GM19025 (cell line): ENCODE results near the gene NINJ2.

Source experiments
- ATAC-seq: cut with Tn5 transposase; IDR thresholded peaks from one replicate; pipeline ENCODE4 v1.9.1; 2021; ENCODE audit warnings: mild to moderate bottlenecking, low read depth, moderate library complexity; ENCODE audit not compliant: unreplicated experiment

Gene NINJ2

DNA sequence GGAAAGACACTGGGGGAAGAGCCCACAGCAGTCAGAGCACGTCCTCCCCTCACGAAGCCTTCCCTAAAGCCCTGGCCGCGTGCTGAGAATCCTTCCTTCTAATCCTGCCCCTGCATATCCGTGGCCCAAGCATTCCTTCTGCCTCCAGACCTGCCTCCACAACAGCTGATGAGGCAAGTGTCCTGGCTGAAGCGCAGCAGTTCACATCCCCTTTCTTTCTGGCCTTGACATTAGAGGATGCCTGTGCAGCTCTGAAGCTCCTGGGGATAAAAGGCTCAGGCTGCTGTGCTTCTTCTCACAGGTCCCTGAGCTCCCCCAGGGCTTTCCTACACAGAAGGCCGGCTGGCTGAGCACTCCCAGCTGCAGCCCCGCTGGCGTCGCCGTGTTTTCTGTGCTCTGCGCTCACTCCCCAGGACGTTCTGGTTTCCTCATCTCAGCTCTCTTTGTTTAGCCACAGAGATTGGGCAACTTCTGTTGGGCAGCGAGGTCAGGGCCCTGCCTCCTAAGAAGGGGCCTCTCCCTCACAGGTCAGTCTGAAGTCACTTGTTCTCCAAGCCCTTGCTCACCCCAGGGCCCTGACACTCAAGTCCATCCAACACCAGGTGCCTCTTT lies 45.8 kb downstream of the NINJ2 start:
- ATAC-seq, result no peak

DNA sequence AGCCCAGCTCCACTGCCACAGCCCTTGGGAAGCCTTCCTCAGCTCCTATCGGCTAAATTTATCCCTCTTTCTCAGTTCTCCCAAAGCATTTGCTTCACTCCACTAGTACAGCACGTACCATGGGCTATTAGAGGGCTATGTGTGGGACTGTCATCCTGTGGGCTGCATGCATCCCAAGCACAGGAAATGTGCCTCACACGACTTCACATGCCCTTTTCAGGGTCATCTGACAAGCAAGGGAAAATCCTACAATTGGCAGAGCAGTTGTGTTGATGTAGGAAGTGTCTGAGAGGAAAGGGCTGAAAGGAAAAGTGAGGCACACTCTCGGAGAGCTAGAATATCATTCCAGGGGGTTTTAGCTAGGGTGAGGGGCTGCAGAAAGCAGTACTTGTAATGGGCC lies 47.6 kb downstream of the NINJ2 start:
- ATAC-seq, result no peak

DNA sequence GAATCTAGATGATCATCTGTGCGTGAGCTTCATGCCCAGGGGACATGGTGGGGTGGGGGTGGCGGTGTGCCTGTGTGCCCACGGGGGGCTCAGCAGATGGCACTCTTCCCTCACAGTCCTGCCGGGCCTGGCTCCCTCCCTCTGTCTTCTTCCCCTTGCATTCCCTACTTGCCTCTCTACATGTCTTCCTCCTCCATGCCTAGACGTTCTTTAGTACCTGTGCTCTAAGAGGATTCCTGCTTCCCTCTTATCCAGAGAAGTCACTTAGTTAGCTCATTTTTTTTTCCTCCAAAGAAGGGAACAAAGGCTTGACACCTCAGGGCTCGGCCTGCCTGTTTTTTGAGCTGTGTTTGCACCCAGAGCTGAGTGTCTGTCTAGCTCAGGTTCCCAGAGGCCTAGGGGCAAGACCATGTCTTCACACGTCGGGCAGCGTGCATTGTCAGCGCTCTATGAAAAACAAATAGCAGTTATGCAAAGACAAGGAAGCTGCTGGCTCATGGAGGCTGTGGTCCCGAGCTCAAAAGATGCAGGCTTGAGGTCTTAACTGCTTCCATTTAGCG lies 48.8 kb downstream of the NINJ2 start:
- no peak for ATAC-seq

DNA sequence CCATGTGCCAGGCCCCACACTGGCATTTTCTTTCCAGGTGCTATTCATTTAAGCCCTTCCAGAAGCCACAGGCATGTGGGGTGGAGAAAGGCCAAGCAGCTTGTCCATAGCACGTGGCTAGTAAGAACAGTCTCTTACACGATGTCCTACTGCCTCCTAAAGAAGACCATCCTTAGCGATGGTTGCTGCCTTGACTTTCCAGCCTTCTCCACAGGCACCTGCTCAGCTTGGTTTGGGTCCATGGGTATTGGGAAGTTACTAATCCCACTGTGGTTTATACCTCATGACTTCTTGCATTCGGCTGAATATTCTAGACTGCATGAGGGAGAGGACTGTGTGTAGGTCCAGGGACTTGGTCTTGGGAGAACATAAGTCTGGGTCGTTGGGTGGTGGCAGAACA lies 49.2 kb downstream of the NINJ2 start:
- no peak for ATAC-seq

DNA sequence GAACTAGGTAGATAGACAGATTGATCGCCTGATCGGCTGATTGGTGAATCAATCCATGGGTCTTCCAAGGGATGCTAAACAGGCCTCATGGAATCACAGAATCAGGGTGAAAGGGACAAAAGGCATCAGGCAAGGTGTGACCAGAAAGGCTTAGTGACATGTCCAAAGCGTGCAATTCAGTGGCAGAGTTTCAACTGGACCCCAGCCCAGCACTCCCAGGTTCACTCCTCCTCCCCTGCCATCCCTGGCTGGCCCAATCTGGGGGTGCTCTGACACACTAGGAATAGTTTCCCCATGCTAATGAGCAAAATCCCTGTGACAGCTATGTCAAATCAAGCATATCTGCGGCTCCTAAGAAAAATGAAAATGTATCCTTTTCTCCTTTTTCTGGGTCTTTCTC lies 50.4 kb downstream of the NINJ2 start:
- no peak for ATAC-seq

DNA sequence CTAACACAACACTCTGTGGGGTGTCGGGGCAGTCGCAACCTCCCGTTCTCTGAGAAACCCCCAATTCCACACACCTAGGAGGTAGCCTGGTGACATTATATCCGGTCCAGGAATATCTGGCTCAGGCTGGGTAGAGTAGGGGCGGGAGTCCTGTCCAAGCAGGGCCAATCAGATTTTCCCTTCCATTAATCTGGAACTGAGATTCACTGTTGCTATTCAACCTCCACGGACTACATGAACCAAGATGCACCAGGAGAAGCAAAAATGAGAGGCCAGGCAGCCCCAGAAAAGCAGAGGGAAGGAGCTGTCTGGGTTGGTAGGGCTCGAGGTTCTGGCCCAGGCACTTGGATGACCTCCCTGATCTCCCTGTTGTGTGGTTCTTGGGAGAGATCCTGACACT lies 51.0 kb downstream of the NINJ2 start:
- ATAC-seq, result no peak

DNA sequence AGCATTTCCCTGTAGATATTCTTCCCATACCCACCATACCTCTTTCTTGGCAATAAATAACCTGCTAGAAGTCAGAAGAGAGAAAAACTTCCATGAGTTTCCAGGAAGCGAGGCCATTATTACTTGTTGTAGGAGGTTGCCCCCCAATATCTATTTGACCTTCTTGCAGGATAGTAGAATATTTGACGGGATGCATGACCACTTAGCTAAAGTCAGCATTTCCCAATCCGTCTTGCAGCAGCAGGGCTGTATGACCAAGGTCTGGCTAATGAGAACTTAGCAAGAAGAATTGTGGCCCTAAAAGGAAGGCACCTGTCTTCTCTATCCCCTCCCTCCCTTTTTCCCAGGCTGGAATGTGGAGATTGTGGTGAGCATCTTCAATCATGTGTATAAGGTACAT lies 51.5 kb downstream of the NINJ2 start:
- ATAC-seq, result no peak

DNA sequence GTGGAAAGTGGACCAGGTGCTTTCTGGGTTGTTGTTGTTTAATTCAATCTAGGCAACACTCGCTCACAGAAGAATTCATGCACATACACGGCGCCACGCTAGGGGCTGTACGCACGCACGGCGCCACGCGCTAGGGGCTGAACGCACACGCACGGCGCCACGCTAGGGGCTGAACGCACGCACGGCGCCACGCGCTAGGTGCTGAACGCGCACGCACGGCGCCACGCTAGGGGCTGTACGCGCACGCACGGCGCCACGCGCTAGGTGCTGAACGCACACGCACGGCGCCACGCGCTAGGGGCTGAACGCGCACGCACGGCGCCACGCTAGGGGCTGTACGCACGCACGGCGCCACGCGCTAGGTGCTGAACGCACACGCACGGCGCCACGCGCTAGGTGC lies 54.3 kb downstream of the NINJ2 start:
- no peak for ATAC-seq

DNA sequence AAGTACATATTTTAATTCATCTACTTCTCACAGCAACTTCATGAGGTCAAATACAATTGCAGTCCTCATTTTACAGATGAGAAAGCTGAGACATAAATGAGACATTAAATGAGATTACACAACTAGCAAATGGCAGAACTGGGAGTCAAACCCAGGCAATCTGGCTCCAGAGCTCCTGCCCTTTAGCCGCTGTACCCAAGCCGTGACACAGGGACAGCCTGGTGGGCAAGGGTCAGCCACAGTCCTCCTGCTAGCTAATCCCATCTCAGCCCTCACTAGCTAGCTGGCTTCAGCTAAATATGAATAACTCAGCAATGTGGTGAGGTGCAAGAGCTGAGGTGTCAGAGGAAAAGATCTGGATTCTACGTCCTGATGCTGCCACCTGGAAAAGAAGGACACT lies 54.8 kb downstream of the NINJ2 start:
- ATAC-seq, result no peak

DNA sequence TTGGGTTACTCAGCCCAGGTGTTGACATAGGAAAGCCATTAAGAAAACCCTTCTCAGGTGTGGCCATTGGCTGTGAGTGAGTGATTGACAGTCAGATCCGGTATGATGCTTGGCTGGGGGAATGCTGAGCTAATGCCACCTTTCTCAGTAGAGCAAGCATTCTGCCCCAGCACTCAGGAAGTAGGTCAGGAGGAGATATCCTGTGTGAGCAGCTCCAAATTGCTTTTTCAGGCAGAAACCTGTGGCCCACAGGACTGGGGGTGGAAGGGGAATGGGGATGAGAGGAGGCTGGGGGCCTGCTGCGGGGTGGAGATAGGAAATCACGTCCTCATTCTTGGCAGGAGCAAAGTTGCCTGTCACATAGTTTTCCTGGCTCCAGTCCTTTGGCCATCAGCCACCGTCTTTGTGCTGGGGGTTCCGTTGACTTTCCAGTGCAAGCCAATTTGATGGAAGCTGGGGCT lies 55.7 kb downstream of the NINJ2 start:
- ATAC-seq, result no peak

DNA sequence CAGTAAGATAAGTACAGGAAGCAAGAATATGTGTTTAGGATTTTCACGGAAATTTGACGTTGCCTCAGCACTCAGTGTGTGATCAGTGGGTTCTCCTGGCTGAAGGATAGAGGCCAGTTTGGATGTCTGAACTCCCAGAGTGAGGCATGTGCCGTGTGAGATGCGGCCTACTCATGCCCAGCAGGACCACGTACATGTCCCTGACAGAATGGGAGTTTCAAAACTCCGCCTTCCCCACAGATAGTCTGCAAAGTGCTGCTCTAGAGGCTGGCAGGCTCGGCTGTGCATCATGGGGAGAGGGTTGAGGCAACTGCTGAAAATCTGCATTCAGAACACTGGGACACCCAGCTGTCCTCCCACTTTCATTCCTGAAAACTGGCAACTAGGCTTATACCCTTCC lies 58.3 kb downstream of the NINJ2 start:
- no peak for ATAC-seq

DNA sequence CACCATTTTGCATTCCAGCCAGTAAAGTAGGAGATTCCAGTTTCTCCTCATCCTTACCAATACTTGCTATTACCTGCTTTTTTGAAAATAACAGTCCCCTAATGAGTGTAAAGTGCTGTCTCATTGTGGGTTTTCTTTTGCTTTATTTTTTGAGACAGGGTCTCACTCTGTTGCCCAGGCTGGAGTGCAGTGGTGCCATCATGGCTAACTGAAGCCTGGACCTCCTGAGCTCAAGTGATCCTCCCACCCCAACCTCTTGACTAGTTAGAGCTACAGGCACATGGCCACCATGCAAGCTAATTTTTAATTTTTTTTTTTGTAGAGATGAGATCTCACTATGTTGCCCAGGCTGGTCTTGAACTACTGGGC lies 60.6 kb downstream of the NINJ2 start:
- no peak for ATAC-seq

DNA sequence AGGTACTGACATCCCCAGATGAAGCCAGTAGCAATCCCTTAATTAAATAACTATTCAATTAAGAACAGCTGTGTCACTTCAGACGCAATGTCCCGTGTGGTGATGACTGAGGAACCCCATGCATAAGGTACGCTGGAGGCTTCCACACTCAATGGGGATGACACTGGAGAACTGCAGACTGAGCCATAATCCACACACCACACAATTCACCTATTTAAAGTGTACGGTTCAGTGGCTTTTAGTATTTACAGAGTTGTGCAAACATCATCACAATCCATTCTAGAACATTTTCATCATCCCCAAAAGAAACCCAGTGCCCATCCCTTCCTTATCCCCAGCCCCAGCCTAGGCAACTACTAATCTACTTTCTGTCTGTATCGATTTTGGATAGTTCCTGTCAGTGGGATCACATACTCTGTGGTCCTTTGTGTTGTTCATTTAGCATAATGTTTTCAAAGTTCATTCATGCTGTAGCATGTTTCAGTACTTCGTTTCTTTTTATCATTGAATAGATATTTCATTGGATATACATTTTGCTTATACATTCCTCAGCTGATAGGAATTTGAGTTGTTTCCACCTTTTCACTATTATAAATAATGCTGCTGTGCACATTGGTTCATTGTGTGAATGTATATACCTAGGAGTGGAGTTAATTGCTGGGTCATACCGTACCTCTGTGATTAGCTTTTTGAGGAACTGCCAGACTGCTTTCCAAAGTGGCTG lies 61.1 kb downstream of the NINJ2 start:
- ATAC-seq, result no peak

DNA sequence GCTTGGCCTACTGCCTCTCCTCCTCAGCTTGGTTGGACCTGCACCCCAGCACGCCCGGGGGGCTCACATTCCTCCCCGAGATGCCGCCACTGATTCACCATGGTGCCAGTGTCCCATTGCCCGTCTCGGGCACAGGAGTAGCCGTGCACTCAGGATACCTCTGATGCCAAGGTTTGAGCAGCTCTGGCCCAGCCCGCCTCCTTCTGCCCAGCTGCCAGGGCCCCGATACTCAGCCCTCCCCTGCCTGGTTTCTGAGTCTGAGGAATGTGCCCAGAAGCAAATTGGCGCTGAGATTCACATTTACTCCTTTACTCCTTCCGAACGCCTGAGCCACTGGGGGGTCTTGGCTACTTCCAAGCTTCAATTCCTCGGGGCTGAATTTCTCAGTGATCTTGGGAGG lies 63.5 kb downstream of the NINJ2 start:
- ATAC-seq, result no peak

DNA sequence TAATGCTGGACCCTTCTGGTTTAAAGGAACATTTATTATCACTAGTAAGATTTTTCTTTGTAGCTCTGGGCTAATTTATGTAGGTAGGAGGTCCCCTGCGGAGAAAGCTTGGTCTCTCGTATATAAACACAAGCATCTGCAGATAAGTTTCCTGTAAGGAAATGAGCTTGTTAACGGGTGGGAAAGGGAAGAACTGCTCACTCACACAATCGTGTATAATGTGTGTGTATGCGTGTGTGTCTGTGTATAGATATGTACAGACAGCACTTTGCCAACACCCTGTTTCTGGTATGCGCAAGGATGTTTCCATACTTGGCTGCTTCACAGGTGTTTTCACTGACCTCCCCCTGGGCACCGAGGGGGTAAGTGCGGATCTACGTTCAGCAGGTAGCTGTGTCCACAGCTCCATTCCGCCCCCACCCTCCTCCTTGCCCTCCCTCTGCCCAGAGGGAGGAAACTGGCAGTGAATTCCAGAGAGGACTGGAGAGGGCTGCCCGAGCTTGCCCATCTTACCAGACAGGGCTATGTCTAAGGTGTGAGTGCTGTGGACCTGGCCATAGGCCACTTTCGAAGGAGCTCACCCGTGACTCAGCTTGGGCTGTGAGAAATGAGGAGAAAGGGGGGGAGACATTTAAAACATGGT lies 65.2 kb downstream of the NINJ2 start:
- no peak for ATAC-seq

DNA sequence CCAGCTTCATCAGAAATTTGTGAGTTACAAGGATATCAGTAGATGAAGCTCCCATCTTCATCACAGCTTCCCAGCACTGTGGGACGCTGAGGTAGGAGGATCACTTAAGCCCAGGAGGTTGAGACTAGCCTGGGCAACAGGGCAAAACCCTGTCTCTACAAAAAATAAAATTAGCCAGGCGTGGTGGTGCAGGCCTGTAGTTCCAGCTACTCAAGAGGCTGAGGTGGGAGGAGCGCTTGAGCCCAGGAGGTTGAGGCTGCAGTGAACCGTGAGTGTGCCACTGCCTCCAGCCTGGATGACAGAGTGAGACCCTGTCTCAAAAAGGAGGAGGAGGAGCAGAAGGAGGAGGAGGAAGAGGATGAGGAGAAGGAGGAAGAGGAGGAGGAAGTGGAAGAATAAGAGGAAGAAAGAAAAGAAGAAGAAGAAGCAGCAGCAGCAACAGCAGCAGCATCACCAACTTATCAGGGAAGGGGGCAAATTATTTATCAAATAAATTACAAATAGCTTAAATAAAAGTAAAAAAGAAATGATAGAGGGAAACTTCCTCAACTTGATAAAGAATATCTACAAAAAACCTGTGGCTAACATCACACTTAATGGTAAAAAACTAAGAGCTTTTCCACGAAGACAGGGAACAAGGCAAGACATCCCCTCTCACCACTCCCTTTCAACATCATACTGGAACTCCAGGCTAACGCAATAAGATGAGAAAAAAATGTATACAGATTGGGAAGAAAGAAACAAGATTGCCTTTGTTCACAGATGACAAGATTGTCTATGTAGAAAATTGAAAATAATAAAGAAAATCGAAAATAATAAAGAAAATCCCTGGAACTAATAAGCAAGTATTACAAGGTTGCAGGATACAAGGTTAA lies 69.6 kb downstream of the NINJ2 start:
- no peak for ATAC-seq

DNA sequence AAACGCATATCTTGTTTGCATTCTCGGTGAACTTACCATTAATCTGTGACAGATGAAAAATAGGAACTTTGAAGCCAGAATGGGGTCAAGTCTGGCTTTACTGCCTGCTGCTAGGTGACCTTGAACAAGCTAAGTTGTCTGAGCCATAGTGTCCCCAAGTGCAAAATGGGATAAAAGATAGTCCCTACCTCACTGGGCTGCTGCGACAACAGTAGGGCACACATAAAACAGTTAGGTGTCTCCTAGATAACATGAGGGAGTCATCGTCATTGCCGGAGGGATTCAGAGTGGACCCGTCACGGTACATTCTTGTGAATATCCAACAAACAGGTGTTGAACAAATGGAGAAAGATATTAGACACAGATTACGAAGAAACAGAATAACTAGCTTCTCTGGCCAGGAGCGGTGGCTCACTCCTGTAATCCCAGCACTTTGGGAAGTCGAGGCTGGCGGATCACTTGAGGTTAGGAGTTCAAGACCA lies 71.2 kb downstream of the NINJ2 start:
- ATAC-seq, result no peak

DNA sequence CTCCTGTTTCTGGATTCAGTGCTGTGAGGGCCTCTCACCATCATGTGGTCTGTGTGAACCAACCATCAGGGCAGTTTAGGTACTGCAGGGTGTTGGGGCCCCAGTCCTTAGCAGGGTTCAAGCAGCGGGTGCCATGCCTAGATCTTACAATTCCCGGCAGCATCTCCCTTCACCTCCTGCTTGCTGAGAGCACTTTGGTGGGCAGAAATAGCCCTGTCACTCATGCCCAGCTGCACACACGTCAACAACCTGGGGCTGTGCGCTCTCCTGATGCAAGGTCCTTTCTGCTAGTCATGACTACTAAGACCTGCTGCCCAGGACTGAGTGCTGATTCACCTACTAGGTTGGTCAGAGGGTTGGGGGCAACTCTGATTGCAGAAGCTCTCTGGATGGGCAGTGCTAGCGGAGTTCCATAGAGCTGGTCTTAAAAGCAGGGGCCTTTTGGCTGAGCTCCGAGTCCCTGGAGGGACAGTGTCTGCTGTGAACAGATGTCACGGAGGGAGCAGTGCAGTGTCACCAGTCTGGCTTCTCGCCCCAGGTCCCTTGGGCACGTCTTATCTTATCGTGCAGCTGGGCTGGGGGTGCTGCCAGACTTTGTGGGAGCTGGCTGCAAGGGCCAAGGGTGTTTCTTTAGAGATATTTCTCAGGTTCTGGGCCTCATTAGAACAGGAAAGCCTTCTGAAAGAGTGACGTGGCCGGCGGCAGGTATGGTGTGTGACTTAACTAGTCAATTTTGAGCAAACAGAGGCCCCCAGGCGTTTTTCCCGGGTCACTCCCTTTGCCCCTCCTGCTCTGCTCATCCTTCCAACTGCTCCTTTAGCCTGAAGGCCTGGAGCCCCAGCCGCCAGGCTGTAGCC lies 71.8 kb downstream of the NINJ2 start:
- no peak for ATAC-seq

DNA sequence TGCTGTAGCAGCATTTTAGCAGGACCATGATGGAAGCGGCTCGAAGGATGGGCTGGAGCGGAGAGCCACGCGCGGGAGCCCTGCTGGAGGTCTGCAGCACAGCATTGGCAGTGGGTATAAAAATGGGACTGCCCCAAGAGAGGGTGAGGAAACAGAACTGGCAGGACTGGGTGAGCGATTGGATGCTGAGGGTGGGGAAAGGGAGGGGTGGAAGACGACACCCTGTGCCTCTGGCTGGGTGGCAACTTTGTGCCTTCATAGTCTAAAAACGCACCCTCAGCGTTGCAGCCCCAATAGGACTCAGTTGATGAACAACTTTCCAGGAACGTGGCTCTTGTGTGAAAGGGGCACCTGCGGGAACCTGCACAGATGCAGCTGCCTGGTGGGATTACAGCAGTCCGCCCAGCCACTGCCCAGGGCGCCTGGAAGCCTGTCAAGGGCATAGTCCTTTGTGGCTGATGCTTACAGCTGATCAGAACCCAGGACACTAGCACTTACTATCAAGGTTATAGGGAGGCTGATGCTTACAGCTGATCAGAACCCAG lies 73.0 kb downstream of the NINJ2 start:
- ATAC-seq, result no peak
